Right cardiac atrium (tissue), 5 donors: ENCODE data around the gene KRT35. TPM values are rescaled to one million over a fixed set of nuclear protein-coding genes. Genes with fewer than 3 reads are reported as not detected.

Source experiments
- ATAC-seq, 2 donors: fragments of 200-7000 bp; cut with Tn5 transposase; one replicate each; pipeline versions ENCODE4 v1.8.0 to v1.9.1; 2020; ENCODE audit warnings: moderate library complexity in 2 of 2, mild to moderate bottlenecking in 1 of 2
- DNase-seq, 3 donors: peaks; one replicate each; pipeline ENCODE4 v3.0.0-alpha.2; 2020
- H3K27ac ChIP-seq: one replicate; pipeline ENCODE4 v1.5.1; 2013; ENCODE audit warnings: mild to moderate bottlenecking, low read length, control low read depth, moderate library complexity
- H3K27me3 ChIP-seq: one replicate; pipeline ENCODE4 v1.6.1; 2013; ENCODE audit not compliant: control insufficient read depth, insufficient read depth
- H3K4me1 ChIP-seq: one replicate; pipeline ENCODE4 v1.6.1; 2013; ENCODE audit warnings: low read length; ENCODE audit not compliant: control insufficient read depth, insufficient read depth
- H3K4me3 ChIP-seq: one replicate; pipeline ENCODE4 v1.5.1; 2013; ENCODE audit warnings: low read length, control low read depth
- H3K9me3 ChIP-seq: one replicate; pipeline ENCODE4 v1.6.1; 2013; ENCODE audit warnings: low read length; ENCODE audit not compliant: control insufficient read depth
- WGBS: extraction: QIAGEN DNeasy Blood & Tissue Kit; methylation state at CpG from one replicate; pipeline ENCODE4 v1.1.7; 2013; 5-methylcytosine and 5-hydroxymethylcytosine counted together
- intact Hi-C, 4 donors: fragments of 100-400 bp; cut with DNase I; formaldehyde crosslinking; loops; one replicate each; pipeline versions ENCODE4 v1.11.0 to v1.14.0; 2022 to 2023
- long read RNA-seq, 4 donors: library from polyadenylated mRNA; unstranded; transcript quantifications; one replicate each; pipeline ENCODE4 v2.0.0, GENCODE V29; 2020 to 2021
- polyA plus RNA-seq: library from polyadenylated mRNA; stranded (reverse); fragments of 200-250 nt; gene quantifications from one replicate; pipeline ENCODE4 v1.2.3, GENCODE V29; 2013
- total RNA-seq, 4 donors: library from RNA; stranded (reverse); fragmentation: NEBNext Ultra II Directional; extraction: Animal tissue kit (Norgen Biotek cat#: 25700); gene quantifications; one replicate each; pipeline ENCODE4 v1.2.1, GENCODE V29; 2021
- donor health status: healthy with polysubstance abuse.
- donor health status: DM: no; HTN: yes; CAD: no.
- donor health status: DM: no; HTN: no; CAD: no.
- donor health status: DM: no; HTN: yes; CAD: no; lungs with severe emphysema.
- donor health status: DM: yes; HTN: yes; CAD: no.

KRT35 gene
- total RNA-seq = not detected
- polyA plus RNA-seq = not detected
- long read RNA-seq, donor 1 = 0 reads
- long read RNA-seq, donor 2 = 0 reads
- long read RNA-seq, donor 3 = 0 reads
- long read RNA-seq, donor 4 = 0 reads

DNA sequence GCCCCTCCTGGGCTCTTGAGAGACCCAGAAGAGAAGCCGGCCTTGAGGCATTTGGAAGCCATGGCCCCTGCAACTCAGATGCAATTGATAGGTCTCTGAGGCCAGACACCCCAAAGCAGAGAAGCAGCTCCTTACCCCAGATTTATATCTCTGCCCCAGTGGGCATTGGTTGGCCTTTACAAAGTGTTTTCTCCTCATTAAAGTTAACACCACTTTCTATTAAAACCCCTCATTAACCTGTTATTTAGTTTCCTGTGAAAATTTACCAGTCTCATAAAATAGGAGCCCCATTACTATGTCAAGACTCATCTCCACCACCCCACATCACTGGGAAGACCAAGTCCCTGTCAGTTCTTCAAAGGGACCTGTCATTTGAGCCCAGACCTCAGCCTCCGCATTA is at the start of gene KRT35:
Gene KRT35 (minus strand): TSS at position 116 of the 400 bp plus-strand sequence. CDS start 54 bp downstream, at position 62.
- H3K27me3 ChIP-seq = no peaks in the 10 kb centered on the region

DNA sequence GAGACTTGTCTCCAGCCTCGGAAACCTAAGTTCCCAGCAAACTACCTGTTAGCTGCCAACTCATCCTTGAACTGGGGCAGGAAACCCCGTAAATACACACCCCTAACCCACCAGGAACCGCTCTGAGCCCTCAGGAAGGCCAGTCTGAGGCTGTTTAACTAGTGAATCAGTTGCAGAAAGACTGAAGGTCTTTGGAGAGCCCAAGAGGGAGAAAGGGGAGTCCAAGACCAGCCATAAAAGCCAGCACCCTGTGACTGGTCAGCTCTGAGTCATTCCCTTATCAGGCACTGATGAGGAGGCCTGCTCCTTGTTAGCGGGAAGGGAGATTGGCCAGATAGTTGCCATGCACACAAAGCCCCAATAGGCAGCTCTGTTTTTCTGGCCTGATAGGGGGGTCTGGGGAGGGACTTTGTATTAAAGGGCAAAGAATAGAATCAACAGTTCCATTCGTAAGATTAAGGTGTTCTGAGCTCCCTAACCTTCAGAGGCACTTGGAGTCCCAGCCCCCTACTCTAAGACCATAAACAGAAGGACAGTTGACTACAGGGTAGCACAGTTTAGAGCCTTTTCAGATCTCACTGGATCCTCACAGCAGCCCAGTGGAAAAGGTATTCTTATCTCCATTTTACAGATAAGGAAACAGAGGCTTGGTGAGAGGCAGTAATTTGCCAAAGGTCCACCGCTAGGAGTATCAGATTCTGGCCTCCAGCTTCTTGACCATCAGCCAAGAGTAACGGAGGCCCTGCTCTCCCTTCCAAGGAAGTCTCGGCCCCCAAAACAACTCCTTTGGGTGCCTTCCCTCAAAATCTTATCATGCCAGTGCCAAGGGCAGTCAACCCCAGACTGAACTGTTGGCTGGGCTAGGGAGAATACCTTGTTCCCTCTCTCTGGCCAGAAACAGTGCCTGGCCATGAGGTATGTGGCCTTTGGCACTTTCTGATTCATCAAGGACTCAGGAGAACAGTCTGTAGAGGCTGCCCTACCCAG is 49.4 kb upstream of the KRT35 start:
- no peak overlapping the region for H3K4me3 ChIP-seq
- H3K27ac ChIP-seq = no peak overlapping the region
- no peak for DNase-seq
- no peaks in the 10 kb centered on the region for H3K27me3 ChIP-seq
- ATAC-seq = peak; percentile 31 to 81
- intact Hi-C loops = no loop called here
- H3K4me1 ChIP-seq = no peaks in the 10 kb centered on the region
- no peaks in the 10 kb centered on the region for H3K9me3 ChIP-seq
- WGBS = 56% methylated on average over 8 of the region's 8 CpGs

More for the DNA sequence above, at the start of gene KRT35:
- WGBS = 95% methylated on average over 2 of the region's 2 CpGs
- DNase-seq (no peak), ATAC-seq (no peak)
- no peaks in the 10 kb centered on the region for H3K4me1 ChIP-seq
- intact Hi-C loops = no loop called here
- H3K9me3 ChIP-seq = no peaks in the 10 kb centered on the region
- H3K4me3 ChIP-seq = no peak within 1 kb of the TSS
- no peak within 1 kb of the TSS for H3K27ac ChIP-seq

DNA sequence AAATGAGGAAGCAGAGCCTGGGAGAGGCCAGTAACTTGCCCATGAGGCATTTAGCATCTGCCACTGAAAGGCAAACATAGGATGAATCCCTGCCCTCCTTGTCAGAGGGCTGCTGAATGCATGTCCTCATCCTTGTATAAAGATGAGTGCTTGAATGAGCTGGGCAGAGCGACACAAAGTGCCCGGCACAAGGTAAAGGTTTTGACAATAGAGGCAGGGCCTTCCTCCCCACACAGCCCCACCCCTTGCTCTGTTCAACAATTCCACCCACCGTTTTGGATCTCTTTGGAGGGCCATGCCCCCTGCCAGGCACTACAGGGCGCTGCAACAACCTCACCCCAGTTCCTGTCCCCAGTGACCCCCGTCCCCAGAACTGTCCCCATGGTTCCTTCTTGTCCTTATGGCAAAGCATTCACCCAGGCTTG is 48.6 kb upstream of the KRT35 start:
- no peaks in the 10 kb centered on the region for H3K27me3 ChIP-seq

GRCh38 chr17:41528959-41529353 is 48.0 kb upstream of the KRT35 start:
- Histone ChIP-seq H3K4me1 (no peaks in the 10 kb centered on the region), H3K27me3 (no peaks in the 10 kb centered on the region), H3K9me3 (no peaks in the 10 kb centered on the region), H3K27ac (no peak overlapping the region), H3K4me3 (no peak overlapping the region)
- ATAC-seq (no peak), DNase-seq (no peak)
- 62% methylated on average over 10 of the region's 10 CpGs for WGBS
- intact Hi-C loops = no loop called here

More for the DNA sequence above, 48.6 kb upstream of the KRT35 start:
- no peaks in the 10 kb centered on the region for H3K9me3 ChIP-seq
- no peak overlapping the region for H3K27ac ChIP-seq
- H3K4me3 ChIP-seq = no peak overlapping the region
- H3K4me1 ChIP-seq = no peaks in the 10 kb centered on the region
- ATAC-seq (no peak), DNase-seq (no peak)
- 71% methylated on average over 5 of the region's 5 CpGs for WGBS
- intact Hi-C loops = no loop called here

- WGBS = 8% methylated on average over 62 of the region's 62 CpGs
- intact Hi-C loops = no loop called here
- H3K4me3 ChIP-seq = no peak overlapping the region
- no peak for DNase-seq
- ATAC-seq = peak; percentile 12 to 31
- no peaks in the 10 kb centered on the region for H3K9me3 ChIP-seq
- no peak overlapping the region for H3K27ac ChIP-seq
- no peaks in the 10 kb centered on the region for H3K27me3 ChIP-seq
- no peaks in the 10 kb centered on the region for H3K4me1 ChIP-seq
Measured at GRCh38 chr17:41527063-41528023, 46.4 kb upstream of the KRT35 start.

DNA sequence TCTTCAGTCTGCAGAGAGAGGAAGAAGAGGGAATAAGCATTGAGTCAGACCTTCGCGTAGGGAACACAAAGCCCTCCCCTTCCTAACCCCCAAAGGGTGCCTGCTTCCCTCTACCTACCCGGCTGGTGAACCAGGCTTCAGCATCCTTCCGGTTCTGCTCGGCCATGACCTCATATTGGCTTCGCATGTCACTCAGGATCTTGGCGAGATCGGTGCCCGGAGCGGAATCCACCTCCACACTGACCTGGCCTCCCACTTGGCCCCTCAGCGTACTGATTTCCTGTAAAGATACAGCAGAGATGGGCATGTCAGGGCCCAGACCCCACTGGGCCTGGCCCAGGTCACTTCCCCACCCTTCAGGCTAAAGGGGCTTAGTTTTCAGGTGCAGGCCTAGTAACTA is 43.3 kb upstream of the KRT35 start:
- no peak for ATAC-seq
- no peaks in the 10 kb centered on the region for H3K4me1 ChIP-seq
- no peak overlapping the region for H3K4me3 ChIP-seq
- DNase-seq = no peak
- 84% methylated on average over 11 of the region's 11 CpGs for WGBS
- H3K27me3 ChIP-seq = no peaks in the 10 kb centered on the region
- no peaks in the 10 kb centered on the region for H3K9me3 ChIP-seq
- no peak overlapping the region for H3K27ac ChIP-seq
- intact Hi-C loops = no loop called here

DNA sequence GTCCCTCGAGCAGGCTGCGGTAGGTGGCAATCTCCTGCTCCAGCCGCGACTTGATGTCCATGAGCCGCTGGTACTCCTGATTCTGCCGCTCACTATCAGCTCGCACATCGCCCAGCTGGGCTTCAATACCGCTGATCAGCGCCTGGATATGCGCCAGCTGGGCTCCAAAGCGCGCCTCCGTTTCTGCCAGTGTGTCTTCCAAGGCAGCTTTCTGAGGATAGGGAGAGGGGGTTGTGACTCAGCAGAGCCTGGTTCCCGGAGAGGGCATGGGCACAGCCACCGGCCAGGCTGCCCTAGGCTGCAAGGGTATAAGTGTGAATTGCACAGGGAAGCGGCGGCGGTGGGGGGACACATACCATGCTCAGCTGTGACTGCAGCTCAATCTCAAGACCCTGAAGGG is 42.8 kb upstream of the KRT35 start:
- ATAC-seq = no peak
- intact Hi-C loops = no loop called here
- Histone ChIP-seq H3K9me3 (no peaks in the 10 kb centered on the region), H3K27me3 (no peaks in the 10 kb centered on the region), H3K4me1 (no peaks in the 10 kb centered on the region), H3K4me3 (no peak overlapping the region), H3K27ac (no peak overlapping the region)
- no peak for DNase-seq
- 77% methylated on average over 19 of the region's 19 CpGs for WGBS

DNA sequence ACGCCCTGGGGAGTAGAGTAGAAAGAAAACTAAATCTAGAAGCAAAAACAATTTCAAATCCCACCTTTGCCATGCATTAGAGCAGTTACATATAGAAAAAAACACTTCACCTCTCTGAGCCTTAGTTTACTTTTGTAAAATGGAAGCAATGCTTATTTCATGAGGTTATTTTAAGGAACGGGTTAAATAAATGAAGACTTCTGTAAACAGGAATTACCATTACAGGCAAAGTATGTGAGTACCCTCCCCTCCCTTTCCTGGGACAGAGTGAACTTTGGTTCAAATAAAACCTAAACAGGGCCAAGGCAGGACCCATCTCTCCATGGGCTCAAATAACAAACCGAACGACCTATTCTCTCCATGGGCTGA is 42.3 kb upstream of the KRT35 start:
- 75% methylated on average over 4 of the region's 4 CpGs for WGBS
- ATAC-seq = no peak
- Histone ChIP-seq H3K27ac (no peak overlapping the region), H3K4me1 (no peaks in the 10 kb centered on the region), H3K9me3 (no peaks in the 10 kb centered on the region), H3K4me3 (no peak overlapping the region), H3K27me3 (no peaks in the 10 kb centered on the region)
- intact Hi-C loops = no loop called here
- DNase-seq = no peak

GRCh38 chr17:41522301-41523224 is 41.6 kb upstream of the KRT35 start:
- Histone ChIP-seq H3K27me3 (no peaks in the 10 kb centered on the region), H3K4me1 (no peaks in the 10 kb centered on the region), H3K4me3 (no peak overlapping the region), H3K27ac (no peak overlapping the region), H3K9me3 (no peaks in the 10 kb centered on the region)
- DNase-seq = no peak
- intact Hi-C loops = no loop called here
- ATAC-seq = no peak
- WGBS = 88% methylated on average over 12 of the region's 12 CpGs

- DNase-seq (no peak), ATAC-seq (peak in 1 of 2 donors; percentile 39)
- Histone ChIP-seq H3K27ac (no peak overlapping the region), H3K9me3 (no peaks in the 10 kb centered on the region), H3K4me1 (no peaks in the 10 kb centered on the region), H3K27me3 (no peaks in the 10 kb centered on the region), H3K4me3 (no peak overlapping the region)
- WGBS = 81% methylated on average over 6 of the region's 6 CpGs
- intact Hi-C loops = no loop called here
Measured at GRCh38 chr17:41521574-41522261, 40.8 kb upstream of the KRT35 start.
